ENCODE data around the gene MVB12B.
"Not testable (repeated sequence)": the region's sequence is repeated elsewhere in the genome, so short reads cannot be mapped to it uniquely, and the experiment has no call there.

The MVB12B gene

GRCh38 chr9:126536841-126537465, 210.3 kb downstream of the MVB12B start:
- DNase-seq (ENCODE audit: extremely low read depth, low read depth): no peak
- H3K4me3 ChIP-seq (replicated peaks; ENCODE audit: low read depth, low read length): no peak overlapping the region
- TF ChIP-seq CTCF (IDR thresholded peaks at IDR 0.05; ENCODE audit: low read depth, low read length, missing control alignments): no peak

GRCh38 chr9:126538550-126538949, 211.9 kb downstream of the MVB12B start:
- no peak overlapping the region for H3K4me3 ChIP-seq (replicated peaks; ENCODE audit: low read depth, low read length)
- no peak for DNase-seq (ENCODE audit: extremely low read depth, low read depth)
- no peak for TF ChIP-seq CTCF (IDR thresholded peaks at IDR 0.05; ENCODE audit: low read depth, low read length, missing control alignments)

- H3K4me3 ChIP-seq (replicated peaks; ENCODE audit: low read depth, low read length); DNase-seq (ENCODE audit: extremely low read depth, low read depth): not testable (repeated sequence)
These were observed 213.8 kb downstream of the MVB12B start for GRCh38 chr9:126540398-126540797.

- no peak for TF ChIP-seq CTCF (IDR thresholded peaks at IDR 0.05; ENCODE audit: low read depth, low read length, missing control alignments)
- H3K4me3 ChIP-seq (replicated peaks; ENCODE audit: low read depth, low read length): no peak overlapping the region
- no peak for DNase-seq (ENCODE audit: extremely low read depth, low read depth)
These were observed 216.9 kb downstream of the MVB12B start for GRCh38 chr9:126543490-126543889.

GRCh38 chr9:126545106-126545505, 218.5 kb downstream of the MVB12B start:
- H3K4me3 ChIP-seq (replicated peaks; ENCODE audit: low read depth, low read length): no peak overlapping the region
- TF ChIP-seq CTCF (IDR thresholded peaks at IDR 0.05; ENCODE audit: low read depth, low read length, missing control alignments): no peak
- DNase-seq (ENCODE audit: extremely low read depth, low read depth): no peak

GRCh38 chr9:126546036-126546435, 219.4 kb downstream of the MVB12B start:
- no peak overlapping the region for H3K4me3 ChIP-seq (replicated peaks; ENCODE audit: low read depth, low read length)
- TF ChIP-seq CTCF (IDR thresholded peaks at IDR 0.05; ENCODE audit: low read depth, low read length, missing control alignments): no peak
- no peak for DNase-seq (ENCODE audit: extremely low read depth, low read depth)

GRCh38 chr9:126548312-126548711, 221.7 kb downstream of the MVB12B start:
- no peak for TF ChIP-seq CTCF (IDR thresholded peaks at IDR 0.05; ENCODE audit: low read depth, low read length, missing control alignments)
- no peak for DNase-seq (ENCODE audit: extremely low read depth, low read depth)
- no peak overlapping the region for H3K4me3 ChIP-seq (replicated peaks; ENCODE audit: low read depth, low read length)

Data from HFF-Myc (cell line).